HepG2 (cell line): ENCODE data around the gene SRP14. TPM values are rescaled to one million over a fixed set of nuclear protein-coding genes. Genes with fewer than 3 reads are reported as not detected.

Source experiments
- AHR ChIP-seq: IDR thresholded peaks from 2 replicates; pipeline ENCODE4 v1.6.1; 2018; ENCODE audit warnings: missing genetic modification reagents, missing compliant biosample characterization
- DMAP1 ChIP-seq: IDR thresholded peaks from 2 replicates; pipeline ENCODE4 v1.6.1; 2016
- ELF3 ChIP-seq: IDR thresholded peaks from 2 replicates; pipeline ENCODE4 v1.6.1; 2016; ENCODE audit warnings: missing genetic modification reagents, missing compliant biosample characterization
- EZH2 ChIP-seq: conservative IDR thresholded peaks from 2 replicates; pipeline ENCODE4 v1.6.1; 2012; ENCODE audit warnings: mild to moderate bottlenecking, low read depth, low read length, moderate library complexity
- HHEX ChIP-seq: IDR thresholded peaks from 2 replicates; pipeline ENCODE4 v1.6.1; 2016; ENCODE audit warnings: control low read depth
- HNF4G ChIP-seq, 2 experiments: sonication (generic) in 1 of 2; formaldehyde crosslinking in 1 of 2; IDR thresholded peaks; 2 replicates each; pipeline versions ENCODE4 v1.4.0 to v1.6.1; 2011 to 2020; ENCODE audit warnings: borderline replicate concordance in 2 of 2, low read depth in 2 of 2, mild to moderate bottlenecking in 2 of 2, low read length in 1 of 2, missing genetic modification reagents in 1 of 2, moderate library complexity in 1 of 2
- NFE2 ChIP-seq: sonication (generic); formaldehyde crosslinking; IDR thresholded peaks from 2 replicates; pipeline ENCODE4 v1.4.0; 2020; ENCODE audit warnings: missing genetic modification reagents
- RAD21 ChIP-seq: fragments of 450-650 bp; formaldehyde crosslinking; IDR thresholded peaks from 2 replicates; pipeline ENCODE4 v1.5.0; 2020; ENCODE audit warnings: mild to moderate bottlenecking
- SCMH1 ChIP-seq: sonication (generic); formaldehyde crosslinking; IDR thresholded peaks from 2 replicates; pipeline ENCODE4 v1.9.0; 2021; ENCODE audit warnings: missing genetic modification reagents, mild to moderate bottlenecking, borderline replicate concordance
- ZMAT3 ChIP-seq: sonication (generic); formaldehyde crosslinking; conservative IDR thresholded peaks from 2 replicates; pipeline ENCODE4 v1.7.0; 2021; ENCODE audit warnings: missing genetic modification reagents
- ZNF12 ChIP-seq: sonication (generic); formaldehyde crosslinking; IDR thresholded peaks from 2 replicates; pipeline ENCODE4 v1.5.0; 2020; ENCODE audit warnings: missing genetic modification reagents
- ZNF121 ChIP-seq: sonication (generic); formaldehyde crosslinking; IDR thresholded peaks from 2 replicates; pipeline ENCODE4 v1.5.0; 2020; ENCODE audit warnings: mild to moderate bottlenecking, missing genetic modification reagents
- ZNF335 ChIP-seq: sonication (generic); formaldehyde crosslinking; IDR thresholded peaks from 2 replicates; pipeline ENCODE4 v1.4.0; 2020; ENCODE audit warnings: missing genetic modification reagents
- ZNF816 ChIP-seq: sonication (generic); formaldehyde crosslinking; IDR thresholded peaks from 2 replicates; pipeline ENCODE4 v1.8.0; 2022; ENCODE audit warnings: missing genetic modification reagents, mild to moderate bottlenecking, borderline replicate concordance
- polyA plus RNA-seq, 8 experiments: library from polyadenylated mRNA; depleted of rRNA in 3 of 8; stranded (reverse) in 7 of 8; unstranded in 1 of 8; fragments of >200 nt; fragmentation: Illumina TruSeq in 4 of 8; extraction: Trizol in 4 of 8; gene quantifications; 2 replicates each; pipeline versions ENCODE4 v1.2.1 to v1.2.3, GENCODE V29; 2011 to 2016; ENCODE audit warnings: low read depth in 4 of 8, missing spikeins in 1 of 8, mixed read lengths in 1 of 8; ENCODE audit not compliant: insufficient read depth in 1 of 8
- total RNA-seq, 5 experiments: library from RNA; depleted of rRNA; stranded (reverse); fragments of >200 nt; fragmentation: Illumina TruSeq; extraction: Trizol; gene quantifications; 2 replicates each; pipeline ENCODE4 v1.2.3, GENCODE V29; 2016; ENCODE audit warnings: low read depth in 1 of 5
- TF ChIP-seq, protein P1 (sequence below): sonication (generic); formaldehyde crosslinking; IDR thresholded peaks from 2 replicates; pipeline ENCODE4 v1.4.0; 2020; ENCODE audit warnings: low read depth, mild to moderate bottlenecking, missing genetic modification reagents
- TF ChIP-seq, protein P2 (sequence below): IDR thresholded peaks from 2 replicates; pipeline ENCODE4 v1.6.1; 2016; ENCODE audit warnings: missing compliant biosample characterization, missing genetic modification reagents, borderline replicate concordance
- TF ChIP-seq, protein P3 (sequence below), 2 experiments: sonication (generic) in 1 of 2; formaldehyde crosslinking in 1 of 2; IDR thresholded peaks; 2 replicates each; pipeline versions ENCODE4 v1.6.1 to v1.9.0; 2014 to 2022; ENCODE audit warnings: antibody characterized with exemption in 1 of 2, borderline replicate concordance in 1 of 2, inconsistent platforms in 1 of 2, low read depth in 1 of 2, missing genetic modification reagents in 1 of 2
- TF ChIP-seq, protein P4 (sequence below): sonication (generic); formaldehyde crosslinking; IDR thresholded peaks from 2 replicates; pipeline ENCODE4 v1.5.1; 2020; ENCODE audit warnings: missing genetic modification reagents, mild to moderate bottlenecking, borderline replicate concordance

SRP14 gene
- total and polyA plus RNA-seq, 2 of the 13 experiments (the other 11 are each of a cell fraction or from before 2014, with no cell fraction given): 208 to 356 TPM

DNA sequence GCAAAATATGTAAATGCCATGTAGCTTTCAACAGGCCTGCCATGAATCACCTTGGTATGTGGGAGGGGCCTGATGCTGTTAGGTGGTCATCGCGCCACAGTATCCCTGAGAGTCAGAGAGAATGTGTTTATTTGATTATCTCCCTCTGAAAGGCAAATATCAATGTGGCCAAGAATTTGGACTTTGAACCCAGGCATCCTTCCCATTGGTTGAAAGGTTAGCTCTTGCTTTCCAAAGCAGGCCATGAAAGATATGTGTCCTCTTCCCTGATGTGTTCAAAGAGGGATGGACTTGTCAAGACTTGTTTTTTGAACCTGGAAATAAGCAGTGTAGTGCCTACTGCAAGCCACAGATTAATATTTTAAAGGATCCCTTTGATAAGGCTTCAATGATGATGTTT, 36.7 kb downstream of the SRP14 start (continued):
- peak; percentile 94 for TF ChIP-seq HNF4G (IDR thresholded peaks at IDR 0.05; ENCODE audit: borderline replicate concordance, low read depth, low read length)
- no peak; the same call in 1 of the 2 replicates for TF ChIP-seq HNF4G (CRISPR knock-in tag; IDR thresholded peaks at IDR 0.05; ENCODE audit: borderline replicate concordance, low read depth)
- no peak for TF ChIP-seq SCMH1 (CRISPR knock-in tag)
- TF ChIP-seq AHR (CRISPR knock-in tag): no peak
- TF ChIP-seq, protein P1, sequence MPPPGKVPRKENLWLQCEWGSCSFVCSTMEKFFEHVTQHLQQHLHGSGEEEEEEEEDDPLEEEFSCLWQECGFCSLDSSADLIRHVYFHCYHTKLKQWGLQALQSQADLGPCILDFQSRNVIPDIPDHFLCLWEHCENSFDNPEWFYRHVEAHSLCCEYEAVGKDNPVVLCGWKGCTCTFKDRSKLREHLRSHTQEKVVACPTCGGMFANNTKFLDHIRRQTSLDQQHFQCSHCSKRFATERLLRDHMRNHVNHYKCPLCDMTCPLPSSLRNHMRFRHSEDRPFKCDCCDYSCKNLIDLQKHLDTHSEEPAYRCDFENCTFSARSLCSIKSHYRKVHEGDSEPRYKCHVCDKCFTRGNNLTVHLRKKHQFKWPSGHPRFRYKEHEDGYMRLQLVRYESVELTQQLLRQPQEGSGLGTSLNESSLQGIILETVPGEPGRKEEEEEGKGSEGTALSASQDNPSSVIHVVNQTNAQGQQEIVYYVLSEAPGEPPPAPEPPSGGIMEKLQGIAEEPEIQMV (CRISPR knock-in tag): no peak
- no peak for TF ChIP-seq ZNF121 (CRISPR knock-in tag)
- TF ChIP-seq ZNF12: peak; percentile 44; the same call in 1 of the 2 replicates
- no peak for TF ChIP-seq ZMAT3 (CRISPR knock-in tag)
- TF ChIP-seq NFE2 (CRISPR knock-in tag): no peak
- peak; percentile 54; the same call in 1 of the 2 replicates for TF ChIP-seq HHEX (CRISPR knock-in tag)
- TF ChIP-seq, protein P2, sequence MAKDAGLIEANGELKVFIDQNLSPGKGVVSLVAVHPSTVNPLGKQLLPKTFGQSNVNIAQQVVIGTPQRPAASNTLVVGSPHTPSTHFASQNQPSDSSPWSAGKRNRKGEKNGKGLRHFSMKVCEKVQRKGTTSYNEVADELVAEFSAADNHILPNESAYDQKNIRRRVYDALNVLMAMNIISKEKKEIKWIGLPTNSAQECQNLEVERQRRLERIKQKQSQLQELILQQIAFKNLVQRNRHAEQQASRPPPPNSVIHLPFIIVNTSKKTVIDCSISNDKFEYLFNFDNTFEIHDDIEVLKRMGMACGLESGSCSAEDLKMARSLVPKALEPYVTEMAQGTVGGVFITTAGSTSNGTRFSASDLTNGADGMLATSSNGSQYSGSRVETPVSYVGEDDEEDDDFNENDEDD (CRISPR knock-in tag): no peak
- TF ChIP-seq, protein P3, sequence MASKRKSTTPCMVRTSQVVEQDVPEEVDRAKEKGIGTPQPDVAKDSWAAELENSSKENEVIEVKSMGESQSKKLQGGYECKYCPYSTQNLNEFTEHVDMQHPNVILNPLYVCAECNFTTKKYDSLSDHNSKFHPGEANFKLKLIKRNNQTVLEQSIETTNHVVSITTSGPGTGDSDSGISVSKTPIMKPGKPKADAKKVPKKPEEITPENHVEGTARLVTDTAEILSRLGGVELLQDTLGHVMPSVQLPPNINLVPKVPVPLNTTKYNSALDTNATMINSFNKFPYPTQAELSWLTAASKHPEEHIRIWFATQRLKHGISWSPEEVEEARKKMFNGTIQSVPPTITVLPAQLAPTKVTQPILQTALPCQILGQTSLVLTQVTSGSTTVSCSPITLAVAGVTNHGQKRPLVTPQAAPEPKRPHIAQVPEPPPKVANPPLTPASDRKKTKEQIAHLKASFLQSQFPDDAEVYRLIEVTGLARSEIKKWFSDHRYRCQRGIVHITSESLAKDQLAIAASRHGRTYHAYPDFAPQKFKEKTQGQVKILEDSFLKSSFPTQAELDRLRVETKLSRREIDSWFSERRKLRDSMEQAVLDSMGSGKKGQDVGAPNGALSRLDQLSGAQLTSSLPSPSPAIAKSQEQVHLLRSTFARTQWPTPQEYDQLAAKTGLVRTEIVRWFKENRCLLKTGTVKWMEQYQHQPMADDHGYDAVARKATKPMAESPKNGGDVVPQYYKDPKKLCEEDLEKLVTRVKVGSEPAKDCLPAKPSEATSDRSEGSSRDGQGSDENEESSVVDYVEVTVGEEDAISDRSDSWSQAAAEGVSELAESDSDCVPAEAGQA (IDR thresholded peaks at IDR 0.05; ENCODE audit: low read depth): no peak
- TF ChIP-seq, protein P3 (CRISPR knock-in tag; IDR thresholded peaks at IDR 0.05; ENCODE audit: borderline replicate concordance): no peak; the same call in 1 of the 2 replicates
- no peak for TF ChIP-seq ZNF816 (CRISPR knock-in tag)
- TF ChIP-seq, protein P4, sequence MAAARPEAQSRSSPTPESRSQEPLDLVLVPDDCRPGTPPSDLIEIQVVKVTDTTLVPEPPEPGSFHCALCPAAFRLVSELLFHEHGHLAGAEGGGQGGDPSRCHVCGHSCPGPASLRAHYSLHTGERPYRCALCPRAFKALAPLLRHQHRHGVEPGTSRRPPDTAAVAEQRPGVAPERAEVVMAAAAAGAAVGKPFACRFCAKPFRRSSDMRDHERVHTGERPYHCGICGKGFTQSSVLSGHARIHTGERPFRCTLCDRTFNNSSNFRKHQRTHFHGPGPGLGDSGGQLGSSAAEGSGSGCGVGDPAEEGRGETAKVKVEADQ (CRISPR knock-in tag): no peak
- TF ChIP-seq DMAP1: peak; percentile 76
- peak; percentile 24; the same call in 1 of the 2 replicates for TF ChIP-seq RAD21 (CRISPR knock-in tag)
- TF ChIP-seq ZNF335 (CRISPR knock-in tag): no peak
- no peak for TF ChIP-seq EZH2
- TF ChIP-seq ELF3 (CRISPR knock-in tag): peak; percentile 72
